GM19193 (cell line): ENCODE results near the gene ZRANB3.

Source experiments
- POLR2A ChIP-seq: IDR thresholded peaks from 4 replicates; pipeline ENCODE4 v1.6.1; 2011; ENCODE audit not compliant: insufficient read depth, insufficient read length; ENCODE audit errors: extremely low read depth

ZRANB3 gene

GRCh38 chr2:135174049-135174809, 356.8 kb downstream of the ZRANB3 start:
- no peak for TF ChIP-seq POLR2A

GRCh38 chr2:135169900-135170753, 360.9 kb downstream of the ZRANB3 start:
- TF ChIP-seq POLR2A: no peak

DNA sequence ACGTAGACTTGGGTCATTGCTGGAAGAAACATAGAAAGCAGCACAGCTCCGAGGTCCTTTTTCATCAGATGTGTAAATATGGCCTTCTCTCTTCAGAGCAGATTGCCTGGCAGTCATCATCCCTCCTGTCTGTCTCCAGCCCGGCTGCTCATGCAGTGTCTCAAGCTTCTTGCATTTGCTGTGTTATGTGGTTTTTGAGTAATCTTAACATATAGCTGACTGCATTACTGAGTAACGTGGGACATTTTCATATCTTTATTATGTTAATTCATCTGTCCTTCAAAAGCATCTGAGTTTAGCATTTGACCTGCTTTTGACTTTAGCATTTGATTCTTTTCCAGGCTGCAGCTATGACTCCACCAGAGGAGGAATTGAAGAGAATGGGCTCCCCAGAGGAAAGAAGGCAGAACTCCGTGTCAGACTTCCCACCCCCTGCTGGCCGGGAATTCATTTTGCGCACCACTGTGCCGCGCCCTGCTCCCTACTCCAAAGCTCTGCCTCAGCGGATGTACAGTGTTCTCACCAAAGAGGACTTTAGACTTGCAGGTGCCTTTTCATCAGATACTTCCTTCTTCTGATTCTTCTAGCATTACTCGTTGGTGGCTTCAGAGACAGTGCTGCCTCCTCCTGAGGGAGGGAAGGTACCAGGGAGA, 362.7 kb downstream of the ZRANB3 start:
- TF ChIP-seq POLR2A: no peak

GRCh38 chr2:135167273-135167672, 363.7 kb downstream of the ZRANB3 start:
- TF ChIP-seq POLR2A: no peak

DNA sequence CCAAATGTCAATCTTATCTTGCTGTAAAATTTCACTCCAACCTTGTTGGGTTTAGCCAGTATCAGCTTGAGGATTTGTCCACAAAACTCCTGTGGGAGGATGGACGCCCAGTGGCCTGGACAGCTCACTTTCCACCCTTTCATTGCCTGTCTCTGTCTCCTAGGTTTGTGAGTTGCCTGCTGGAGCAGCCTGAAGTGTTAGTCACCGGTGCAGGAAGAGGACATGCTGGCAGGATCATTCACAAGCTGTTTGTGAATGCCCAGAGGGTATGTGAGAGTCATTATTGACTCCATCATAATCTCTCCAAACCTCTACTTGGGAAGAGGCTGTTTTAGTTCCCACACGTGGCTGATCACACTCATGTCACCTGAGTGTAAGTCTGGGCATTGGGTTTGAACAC, 366.6 kb downstream of the ZRANB3 start:
- TF ChIP-seq POLR2A: no peak

DNA sequence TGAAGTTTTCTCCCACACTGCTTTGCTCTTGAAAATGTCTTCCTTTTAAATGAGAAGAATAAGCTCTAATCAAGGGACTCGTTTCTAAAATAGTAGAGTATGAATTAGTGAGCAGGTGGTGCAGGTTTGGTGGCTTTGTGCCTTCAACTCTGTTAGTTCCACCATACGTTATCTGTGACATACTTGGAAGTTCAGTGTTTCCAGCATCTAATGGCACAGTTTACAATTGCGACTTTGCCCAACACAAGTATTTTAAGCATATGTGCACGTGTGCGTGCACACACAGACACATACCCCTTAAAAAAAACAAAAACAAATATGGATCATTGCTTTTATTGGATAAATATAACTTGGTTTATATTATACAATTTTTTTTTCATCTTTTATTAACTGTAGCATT, 367.1 kb downstream of the ZRANB3 start:
- TF ChIP-seq POLR2A: no peak

- TF ChIP-seq POLR2A: no peak
Measured at GRCh38 chr2:135163306-135163705, 367.7 kb downstream of the ZRANB3 start.

DNA sequence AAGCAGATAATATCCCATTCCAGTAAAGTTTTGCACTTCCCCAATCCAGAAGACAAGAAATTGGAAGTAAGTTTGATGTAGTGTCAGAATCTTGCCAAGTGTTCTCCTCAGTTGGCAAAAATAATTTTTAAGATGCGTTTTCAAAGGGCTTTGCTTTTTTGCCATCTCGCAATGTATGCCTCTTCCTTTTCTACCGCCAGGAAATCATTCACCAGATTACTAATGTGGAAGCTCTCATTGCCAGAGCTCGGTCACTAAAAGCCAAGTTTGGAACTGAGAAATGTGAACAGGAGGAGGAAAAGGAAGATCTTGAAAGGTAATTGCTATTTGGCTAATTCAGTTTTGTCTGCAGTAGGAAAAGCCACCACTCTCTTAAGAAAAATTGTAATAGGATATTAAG, 368.2 kb downstream of the ZRANB3 start:
- TF ChIP-seq POLR2A: no peak

GRCh38 chr2:135162377-135162776, 368.6 kb downstream of the ZRANB3 start:
- TF ChIP-seq POLR2A: no peak

- TF ChIP-seq POLR2A: no peak
Measured at GRCh38 chr2:135159191-135159590, 371.8 kb downstream of the ZRANB3 start.

GRCh38 chr2:135157856-135158255, 373.2 kb downstream of the ZRANB3 start:
- TF ChIP-seq POLR2A: no peak

DNA sequence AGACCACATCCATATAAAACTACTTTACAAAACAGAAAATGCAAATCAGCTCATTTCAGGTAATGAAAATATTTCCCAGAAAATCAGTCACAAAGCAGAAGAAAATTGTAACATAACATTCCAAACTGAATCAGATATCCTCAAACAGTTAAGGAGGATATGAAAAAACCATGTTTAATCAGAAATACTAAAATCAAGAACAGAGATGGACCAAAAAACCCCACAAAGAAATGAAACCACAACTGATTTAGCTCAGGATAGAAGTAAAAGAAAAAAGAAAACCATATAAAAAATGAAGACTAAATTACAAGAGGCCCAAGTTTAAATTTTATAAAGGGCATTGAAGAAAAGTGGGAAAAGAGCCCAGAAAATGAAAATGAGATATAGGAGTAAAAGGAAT, 376.1 kb downstream of the ZRANB3 start:
- no peak for TF ChIP-seq POLR2A

- no peak for TF ChIP-seq POLR2A
Measured at GRCh38 chr2:135152361-135152760, 378.7 kb downstream of the ZRANB3 start.

DNA sequence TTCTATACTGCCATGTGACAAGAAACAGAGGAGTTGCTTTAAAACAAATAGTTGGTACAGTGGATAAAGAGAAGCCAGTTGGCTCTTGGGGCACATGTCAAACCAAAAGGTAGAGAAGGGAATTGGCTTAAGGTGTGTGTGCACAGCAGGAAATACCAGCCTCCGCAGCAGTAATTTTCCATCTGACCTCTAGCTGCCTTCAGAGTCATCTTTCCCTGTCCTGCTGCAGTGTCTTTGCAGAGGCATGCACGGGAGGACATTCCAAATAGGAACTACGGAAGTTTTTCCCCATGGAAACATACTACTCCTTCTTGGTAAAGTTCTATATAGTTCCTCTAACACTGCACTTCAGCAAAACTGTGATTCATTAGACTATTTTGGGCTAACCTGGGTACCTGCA, 379.4 kb downstream of the ZRANB3 start:
- no peak for TF ChIP-seq POLR2A

DNA sequence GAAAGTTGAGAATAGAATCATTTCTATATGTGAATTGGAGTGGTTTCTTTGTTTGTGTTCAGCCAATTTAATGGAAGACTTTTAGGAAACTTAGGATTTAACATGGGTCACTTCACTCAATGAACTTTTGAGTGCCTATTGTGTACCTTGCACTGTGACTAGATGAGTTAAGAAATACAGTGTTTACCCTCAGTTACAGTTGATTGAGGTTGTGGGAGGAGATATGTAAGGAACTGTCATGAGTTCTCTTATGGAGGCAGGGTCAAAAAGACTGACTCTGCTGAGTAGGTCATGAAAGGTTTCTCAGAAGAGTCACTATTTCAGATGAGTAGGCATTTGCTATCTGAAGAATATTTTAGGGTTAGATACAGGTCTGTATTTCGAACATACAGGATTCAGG, 380.3 kb downstream of the ZRANB3 start:
- no peak for TF ChIP-seq POLR2A

DNA sequence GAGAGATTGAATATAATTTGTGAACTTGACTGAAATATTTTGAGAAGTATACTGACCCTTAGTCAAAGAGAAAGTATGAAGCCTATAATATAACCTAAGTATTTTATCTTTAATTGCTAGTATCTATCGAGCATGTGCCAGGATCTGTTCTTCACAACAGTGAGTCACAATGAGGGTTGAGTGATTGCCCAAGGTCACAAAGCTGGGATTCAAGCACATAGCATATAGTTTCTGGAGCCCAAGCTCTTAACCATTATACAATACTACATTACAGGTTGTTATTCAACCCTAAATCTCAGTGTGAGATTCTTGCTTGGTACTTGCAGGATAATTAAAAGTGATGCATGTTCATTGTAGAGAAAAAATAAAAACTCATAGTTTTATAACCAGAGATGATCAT, 381.8 kb downstream of the ZRANB3 start:
- no peak for TF ChIP-seq POLR2A

- no peak for TF ChIP-seq POLR2A
Measured at GRCh38 chr2:135144343-135144742, 386.7 kb downstream of the ZRANB3 start.

GRCh38 chr2:135142323-135142722, 388.7 kb downstream of the ZRANB3 start:
- no peak for TF ChIP-seq POLR2A
